ENCODE results near the gene SPAG16.

DNA sequence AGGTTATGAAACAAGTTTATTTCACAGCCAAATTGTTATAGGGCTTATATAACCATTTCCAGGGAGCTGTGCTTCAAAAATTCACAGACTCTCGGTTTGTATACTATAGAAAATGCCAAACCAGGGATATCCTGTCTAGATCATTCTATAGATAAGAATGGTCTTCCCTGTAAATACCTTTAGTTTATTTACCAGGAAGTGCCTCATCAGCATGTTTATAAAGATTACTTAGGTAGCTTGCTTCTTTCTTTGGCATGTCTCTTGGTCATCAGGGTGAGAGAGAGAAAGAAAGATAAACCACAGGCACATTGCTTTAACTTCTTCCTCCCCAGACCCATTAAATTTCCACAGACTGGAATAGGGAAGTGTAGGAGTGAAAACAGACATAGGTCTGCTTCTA lies 439.4 kb downstream of the SPAG16 start:
- TF ChIP-seq POLR2AphosphoS5 (IDR thresholded peaks at IDR 0.05; ENCODE audit: low read depth, low read length) (no peak), PBX3 (IDR thresholded peaks at IDR 0.05) (no peak)
